K562 (cell line): ENCODE results near the gene SPHK2. TPM values are rescaled to one million over a fixed set of nuclear protein-coding genes. Genes with fewer than 3 reads are reported as not detected.

Experiments used
- CBFB ChIP-seq: sonication (generic); formaldehyde crosslinking; IDR thresholded peaks from 2 replicates; pipeline ENCODE4 v1.4.0; 2020; ENCODE audit warnings: mild to moderate bottlenecking, missing genetic modification reagents
- CEBPB ChIP-seq: fragments of 450-650 bp; IDR thresholded peaks from 2 replicates; pipeline ENCODE4 v1.6.1; 2016; ENCODE audit warnings: missing genetic modification characterization, missing compliant biosample characterization
- E2F1 ChIP-seq: sonication (generic); formaldehyde crosslinking; IDR thresholded peaks from 2 replicates; pipeline ENCODE4 v1.8.1; 2023; ENCODE audit warnings: mild to moderate bottlenecking, missing genetic modification reagents, moderate library complexity
- GTF2A2 ChIP-seq: IDR thresholded peaks from 2 replicates; pipeline ENCODE4 v1.6.1; 2016; ENCODE audit warnings: mild to moderate bottlenecking, missing genetic modification characterization, missing compliant biosample characterization
- ILK ChIP-seq: fragments of 450-650 bp; IDR thresholded peaks from 2 replicates; pipeline ENCODE4 v1.6.1; 2016; ENCODE audit warnings: missing genetic modification characterization, low read depth, mild to moderate bottlenecking, missing compliant biosample characterization, moderate library complexity, borderline replicate concordance
- KDM5B ChIP-seq: fragments of 200-600 bp; sonication (generic); IDR thresholded peaks from 2 replicates; pipeline ENCODE4 v1.6.1; 2012; ENCODE audit warnings: low read depth, mild to moderate bottlenecking, moderate library complexity, low read length, control low read depth, inconsistent platforms; ENCODE audit not compliant: insufficient replicate concordance
- MYBL2 ChIP-seq, 2 experiments: fragments of 450-650 bp in 1 of 2; sonication (generic) in 1 of 2; formaldehyde crosslinking in 1 of 2; IDR thresholded peaks; 2 replicates each; pipeline versions ENCODE4 v1.6.1 to v1.8.1; 2017 to 2022; ENCODE audit warnings: borderline replicate concordance in 1 of 2, inconsistent platforms in 1 of 2, low read depth in 1 of 2, mild to moderate bottlenecking in 1 of 2, missing genetic modification reagents in 1 of 2, moderate library complexity in 1 of 2
- MYC ChIP-seq, 2 experiments: fragments of 250-450 bp in 1 of 2; sonication (Bioruptor Pico) in 1 of 2; IDR thresholded peaks; 2 replicates each; pipeline versions ENCODE4 v1.5.1 to v1.6.1; 2012 to 2021; ENCODE audit warnings: low read depth in 2 of 2, borderline replicate concordance in 1 of 2, improper control_type of control experiment in 1 of 2, low read length in 1 of 2, mild to moderate bottlenecking in 1 of 2, moderate library complexity in 1 of 2
- PHB2 ChIP-seq: fragments of 450-650 bp; IDR thresholded peaks from 2 replicates; pipeline ENCODE4 v1.6.1; 2017; ENCODE audit warnings: low read depth
- SIN3A ChIP-seq, 2 experiments: fragments of 150-350 bp in 1 of 2; IDR thresholded peaks; 2 replicates each; pipeline ENCODE4 v1.6.1; 2011 to 2016; ENCODE audit warnings: borderline replicate concordance in 2 of 2, low read depth in 2 of 2, low read length in 2 of 2, mild to moderate bottlenecking in 2 of 2, moderate library complexity in 2 of 2; ENCODE audit not compliant: control insufficient read depth in 1 of 2
- ZFX ChIP-seq: sonication (generic); formaldehyde crosslinking; IDR thresholded peaks from 2 replicates; pipeline ENCODE4 v1.8.0; 2022; ENCODE audit warnings: mild to moderate bottlenecking, missing genetic modification reagents, moderate library complexity
- ZNF507 ChIP-seq: conservative IDR thresholded peaks from 2 replicates; pipeline ENCODE4 v1.6.1; 2017; ENCODE audit warnings: missing genetic modification characterization, missing compliant biosample characterization
- ZNF830 ChIP-seq: fragments of 250-450 bp; sonication (Bioruptor Pico); IDR thresholded peaks from 2 replicates; pipeline ENCODE4 v1.5.0; 2021; ENCODE audit warnings: mild to moderate bottlenecking
- polyA plus RNA-seq, 8 experiments: library from polyadenylated mRNA; depleted of rRNA in 4 of 8; stranded (reverse) in 5 of 8; unstranded in 3 of 8; fragments of >200 nt; fragmentation: Nextera tagmentation in 2 of 8; fragmentation: Illumina TruSeq in 1 of 8; extraction: Ambion mirVana in 2 of 8; extraction: Trizol in 1 of 8; gene quantifications; 2 replicates each; pipeline versions ENCODE4 v1.2.1 to v1.2.3, GENCODE V29; 2011 to 2014; ENCODE audit warnings: inconsistent platforms in 1 of 8, missing spikeins in 1 of 8
- total RNA-seq, 7 experiments: library from RNA; depleted of rRNA in 6 of 7; stranded (reverse); fragments of >200 nt in 6 of 7; fragmentation: Illumina TruSeq in 2 of 7; extraction: Trizol in 2 of 7; gene quantifications; 2 replicates each; pipeline versions ENCODE4 v1.2.1 to v1.2.3, GENCODE V29; 2011 to 2021; ENCODE audit warnings: low replicate concordance in 1 of 7
- TF ChIP-seq, protein P1 (sequence below): fragments of 250-450 bp; sonication (Bioruptor Pico); IDR thresholded peaks from 2 replicates; pipeline ENCODE4 v1.5.1; 2021; ENCODE audit warnings: mild to moderate bottlenecking
- TF ChIP-seq, protein P2 (sequence below): sonication (generic); formaldehyde crosslinking; IDR thresholded peaks from 2 replicates; pipeline ENCODE4 v1.8.0; 2023; ENCODE audit warnings: mild to moderate bottlenecking, missing genetic modification reagents
- TF ChIP-seq, protein P3 (sequence below): fragments of 200-400 bp; formaldehyde crosslinking; IDR thresholded peaks from 2 replicates; pipeline ENCODE4 v1.6.1; 2017; ENCODE audit warnings: mild to moderate bottlenecking, low read depth, low read length, moderate library complexity

The SPHK2 gene
- total and polyA plus RNA-seq, 9 of the 15 experiments (the other 6 are each of a cell fraction or from before 2014, with no cell fraction given), result 0.10 to 15.2 (median 2.9) TPM

DNA sequence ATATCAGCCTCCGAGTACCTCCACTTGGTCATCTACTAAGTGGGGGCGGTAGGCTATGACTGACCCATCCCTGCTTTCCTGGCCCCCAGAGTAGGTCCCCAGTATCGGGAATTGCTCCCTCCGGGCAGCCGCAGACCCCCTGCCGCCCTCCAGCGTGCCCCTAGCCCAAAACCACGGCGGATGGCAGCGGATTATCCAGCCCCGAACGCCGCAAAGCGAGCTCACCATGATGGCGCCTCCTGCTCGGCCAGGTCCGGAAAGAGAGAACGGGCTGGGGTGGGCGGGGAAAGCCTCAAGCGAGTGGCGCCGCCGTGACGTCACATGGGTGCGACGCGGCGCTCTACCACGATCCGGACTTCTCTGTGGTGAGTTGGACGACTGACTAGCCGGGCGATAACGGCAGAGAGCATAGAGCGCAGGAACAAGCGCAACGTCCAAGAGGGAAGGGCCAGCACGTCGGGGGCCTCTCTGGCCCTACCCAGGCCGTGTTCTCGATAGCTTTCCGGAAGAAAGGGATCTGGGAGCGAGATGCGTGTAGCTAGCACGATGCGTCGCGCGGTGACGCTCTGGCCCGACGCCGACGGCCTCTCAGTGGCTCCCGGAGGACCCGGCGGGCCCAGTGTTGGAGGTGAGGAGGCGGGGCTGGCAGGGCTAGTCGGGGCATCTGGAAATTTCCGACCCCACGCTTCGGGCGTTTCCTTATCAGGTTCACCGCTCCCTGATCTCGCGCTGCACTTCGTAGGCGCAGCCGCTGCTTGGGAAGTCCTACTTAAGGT is at the start of gene SPHK2, which contains the start of gene RPL18 (continued):
- TF ChIP-seq ILK (tag) (no peak), E2F1 (CRISPR knock-in tag) (peak; percentile 87; the same call in 1 of the 2 replicates), ZNF830 (CRISPR knock-in tag) (peak; percentile 76; the same call in 1 of the 2 replicates), MYBL2 (IDR thresholded peaks at IDR 0.05; ENCODE audit: low read depth) (no peak), MYBL2 (CRISPR knock-in tag; IDR thresholded peaks at IDR 0.05; ENCODE audit: borderline replicate concordance) (no peak), GTF2A2 (peak; percentile 75), CBFB (no peak; the same call in 1 of the 2 replicates), MYC (IDR thresholded peaks at IDR 0.05; ENCODE audit: low read depth, low read length) (peak; percentile 99), MYC (CRISPR knock-in tag; IDR thresholded peaks at IDR 0.05; ENCODE audit: borderline replicate concordance, low read depth) (peak; percentile 85; the same call in 1 of the 2 replicates), PHB2 (no peak), ZFX (CRISPR knock-in tag) (peak; percentile 65), CEBPB (tag) (no peak), SIN3A (IDR thresholded peaks at IDR 0.05; ENCODE audit: borderline replicate concordance in 2 of 2, control insufficient read depth in 1 of 2, low read depth in 2 of 2, low read length in 2 of 2) (peak in 1 of 2 experiments; percentile 85; a peak in 1 of 4 replicates), KDM5B (peak; percentile 90), ZNF507 (no peak)
- TF ChIP-seq, protein P1, sequence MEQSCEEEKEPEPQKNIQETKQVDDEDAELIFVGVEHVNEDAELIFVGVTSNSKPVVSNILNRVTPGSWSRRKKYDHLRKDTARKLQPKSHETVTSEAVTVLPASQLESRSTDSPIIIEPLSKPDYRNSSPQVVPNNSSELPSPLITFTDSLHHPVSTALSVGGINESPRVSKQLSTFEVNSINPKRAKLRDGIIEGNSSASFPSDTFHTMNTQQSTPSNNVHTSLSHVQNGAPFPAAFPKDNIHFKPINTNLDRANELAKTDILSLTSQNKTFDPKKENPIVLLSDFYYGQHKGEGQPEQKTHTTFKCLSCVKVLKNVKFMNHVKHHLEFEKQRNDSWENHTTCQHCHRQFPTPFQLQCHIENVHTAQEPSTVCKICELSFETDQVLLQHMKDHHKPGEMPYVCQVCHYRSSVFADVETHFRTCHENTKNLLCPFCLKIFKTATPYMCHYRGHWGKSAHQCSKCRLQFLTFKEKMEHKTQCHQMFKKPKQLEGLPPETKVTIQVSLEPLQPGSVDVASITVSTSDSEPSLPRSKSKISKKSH (CRISPR knock-in tag), result no peak
- TF ChIP-seq, protein P2, sequence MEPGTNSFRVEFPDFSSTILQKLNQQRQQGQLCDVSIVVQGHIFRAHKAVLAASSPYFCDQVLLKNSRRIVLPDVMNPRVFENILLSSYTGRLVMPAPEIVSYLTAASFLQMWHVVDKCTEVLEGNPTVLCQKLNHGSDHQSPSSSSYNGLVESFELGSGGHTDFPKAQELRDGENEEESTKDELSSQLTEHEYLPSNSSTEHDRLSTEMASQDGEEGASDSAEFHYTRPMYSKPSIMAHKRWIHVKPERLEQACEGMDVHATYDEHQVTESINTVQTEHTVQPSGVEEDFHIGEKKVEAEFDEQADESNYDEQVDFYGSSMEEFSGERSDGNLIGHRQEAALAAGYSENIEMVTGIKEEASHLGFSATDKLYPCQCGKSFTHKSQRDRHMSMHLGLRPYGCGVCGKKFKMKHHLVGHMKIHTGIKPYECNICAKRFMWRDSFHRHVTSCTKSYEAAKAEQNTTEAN (CRISPR knock-in tag), result 0 out of 2 replicates have a peak, but pooled peaks have one; percentile 73
- TF ChIP-seq, protein P3, sequence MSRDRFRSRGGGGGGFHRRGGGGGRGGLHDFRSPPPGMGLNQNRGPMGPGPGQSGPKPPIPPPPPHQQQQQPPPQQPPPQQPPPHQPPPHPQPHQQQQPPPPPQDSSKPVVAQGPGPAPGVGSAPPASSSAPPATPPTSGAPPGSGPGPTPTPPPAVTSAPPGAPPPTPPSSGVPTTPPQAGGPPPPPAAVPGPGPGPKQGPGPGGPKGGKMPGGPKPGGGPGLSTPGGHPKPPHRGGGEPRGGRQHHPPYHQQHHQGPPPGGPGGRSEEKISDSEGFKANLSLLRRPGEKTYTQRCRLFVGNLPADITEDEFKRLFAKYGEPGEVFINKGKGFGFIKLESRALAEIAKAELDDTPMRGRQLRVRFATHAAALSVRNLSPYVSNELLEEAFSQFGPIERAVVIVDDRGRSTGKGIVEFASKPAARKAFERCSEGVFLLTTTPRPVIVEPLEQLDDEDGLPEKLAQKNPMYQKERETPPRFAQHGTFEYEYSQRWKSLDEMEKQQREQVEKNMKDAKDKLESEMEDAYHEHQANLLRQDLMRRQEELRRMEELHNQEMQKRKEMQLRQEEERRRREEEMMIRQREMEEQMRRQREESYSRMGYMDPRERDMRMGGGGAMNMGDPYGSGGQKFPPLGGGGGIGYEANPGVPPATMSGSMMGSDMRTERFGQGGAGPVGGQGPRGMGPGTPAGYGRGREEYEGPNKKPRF, result no peak
